Measurements from ENCODE around the gene KRIT1.
"Not testable (repeated sequence)": the region's sequence is repeated elsewhere in the genome, so short reads cannot be mapped to it uniquely, and the experiment has no call there.

KRIT1 gene

GRCh38 chr7:92246360-92247101, 817 bp upstream of the KRIT1 start:
- peak; percentile 100 for DNase-seq

DNA sequence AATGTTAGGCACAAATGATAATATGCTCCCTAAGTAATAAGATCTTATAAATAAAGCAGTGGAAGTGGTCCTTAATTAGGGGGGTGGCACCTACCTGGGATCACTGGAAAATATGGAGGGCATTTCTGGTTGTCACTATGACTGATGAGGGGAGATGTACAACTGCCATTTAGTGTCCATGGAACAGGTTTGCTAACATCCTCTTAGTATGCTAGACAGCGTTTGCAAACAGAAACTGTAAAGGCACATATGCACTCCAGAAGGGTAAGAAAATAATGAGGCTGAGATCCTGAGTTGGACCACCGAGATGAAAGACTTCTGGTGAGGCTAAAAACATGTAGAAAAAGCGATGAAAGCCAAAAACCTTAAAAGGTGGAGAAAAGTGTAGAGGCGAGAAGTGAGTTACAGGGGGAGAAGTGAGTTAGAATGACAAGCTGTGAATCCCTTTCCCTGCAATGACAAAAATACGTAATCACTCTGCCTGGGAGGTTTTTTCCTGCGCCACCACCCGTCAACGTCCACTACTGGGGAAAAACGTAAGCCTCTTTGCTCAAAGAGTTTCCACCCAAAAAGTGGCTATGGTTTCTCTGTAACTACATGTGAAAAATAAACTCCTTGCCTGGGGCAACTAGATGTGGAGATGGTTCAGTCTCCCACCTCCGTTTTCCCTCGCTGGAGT, 767 bp downstream of the KRIT1 start:
- no peak for DNase-seq

DNA sequence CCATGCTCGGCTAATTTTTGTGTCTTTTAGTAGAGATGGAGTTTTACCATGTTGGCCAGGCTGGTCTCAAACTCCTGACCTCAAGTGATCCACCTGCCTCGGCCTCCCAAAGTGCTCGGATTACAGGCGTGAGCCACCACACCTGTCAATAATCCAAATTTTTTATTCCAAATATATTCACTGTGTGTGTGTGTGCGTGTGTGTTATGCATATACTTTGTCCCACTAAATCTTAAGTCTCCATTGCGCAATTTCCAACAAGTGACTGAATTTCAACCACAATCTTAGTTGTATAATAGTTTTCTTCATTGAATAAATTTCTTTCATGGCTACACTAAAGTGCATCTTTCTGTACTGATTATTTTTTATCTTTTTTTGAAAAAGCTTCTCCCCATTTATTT, 2.7 kb downstream of the KRIT1 start:
- DNase-seq: peak; percentile 85

DNA sequence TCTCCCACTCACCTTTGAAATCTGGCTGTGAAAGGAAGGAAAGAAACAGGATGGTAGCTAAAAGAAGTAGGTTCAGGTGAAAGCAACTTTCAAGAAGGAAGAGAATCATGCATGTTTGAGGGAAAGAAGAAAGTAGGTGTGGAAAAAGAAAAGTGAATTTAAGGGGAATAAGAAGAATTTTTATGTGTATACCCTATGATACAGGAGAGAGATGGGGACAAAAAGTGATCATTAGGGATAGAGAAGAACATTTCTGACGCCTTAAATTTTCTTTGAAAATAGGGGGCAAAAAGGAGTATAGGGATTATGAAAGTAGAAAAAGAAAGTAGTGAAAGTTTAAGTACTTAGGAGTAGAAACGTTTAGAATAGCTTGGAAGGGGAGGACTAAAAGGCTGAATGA, 15.2 kb downstream of the KRIT1 start:
- no peak for DNase-seq

DNA sequence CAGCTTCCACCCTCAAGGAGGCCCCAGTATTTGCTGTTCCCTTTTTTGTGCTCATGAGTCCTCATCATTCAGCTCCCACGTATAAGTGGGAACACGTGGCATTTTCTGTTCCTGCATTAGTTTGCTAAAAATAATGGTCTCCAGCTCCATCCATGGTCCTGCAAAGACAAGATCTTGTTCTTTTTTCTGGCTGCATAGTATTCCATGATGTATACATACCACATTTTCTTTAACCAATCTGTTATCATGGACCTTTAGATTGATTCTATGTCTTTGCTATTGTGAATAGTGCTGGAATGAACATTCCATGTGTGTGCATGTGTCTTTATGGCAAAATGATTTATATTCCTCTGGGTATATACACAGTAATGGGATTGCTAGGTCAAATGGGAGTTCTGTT, 17.0 kb downstream of the KRIT1 start:
- DNase-seq: no peak

GRCh38 chr7:92228100-92228499, 17.6 kb downstream of the KRIT1 start:
- no peak for DNase-seq

DNA sequence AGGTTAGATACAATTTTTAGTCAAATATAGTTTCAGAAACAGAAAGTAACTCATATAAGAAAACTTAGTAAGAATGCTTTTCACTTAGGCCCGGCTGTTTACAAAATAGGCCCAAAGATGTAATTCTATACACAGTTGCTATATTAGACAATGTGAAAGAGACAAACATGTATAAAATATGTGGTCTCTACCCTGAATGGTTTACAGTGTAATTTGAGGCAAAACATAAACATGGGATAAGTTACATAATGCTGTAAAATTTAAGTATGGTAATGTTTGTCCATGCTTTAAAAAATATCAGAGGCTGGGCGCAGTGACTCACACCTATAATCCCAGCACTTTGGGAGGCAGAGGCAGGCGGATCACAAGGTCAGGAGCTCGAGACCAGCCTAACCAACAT, 18.7 kb downstream of the KRIT1 start:
- no peak for DNase-seq

DNA sequence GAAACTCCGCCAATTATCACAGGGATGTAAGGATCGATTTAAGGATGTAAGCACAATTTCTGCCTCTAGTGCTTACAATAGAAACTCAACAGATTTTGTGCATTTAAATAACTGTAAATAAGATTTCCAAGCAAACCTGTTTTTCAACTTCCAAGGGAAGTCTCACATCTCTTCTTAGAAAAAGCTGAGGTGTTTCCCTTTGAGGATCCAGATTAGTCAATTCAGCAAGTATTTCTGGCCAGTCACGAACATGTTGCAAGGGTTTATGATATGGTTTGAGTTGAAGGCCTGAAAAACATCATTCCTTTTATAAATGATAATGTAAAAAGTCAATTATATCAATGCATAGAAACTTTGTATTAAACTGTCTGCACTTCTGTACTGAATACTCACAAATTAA, 23.9 kb downstream of the KRIT1 start:
- DNase-seq: no peak

- DNase-seq: no peak
Measured at GRCh38 chr7:92206672-92207071, 39.0 kb downstream of the KRIT1 start.

- no peak for DNase-seq
Measured at GRCh38 chr7:92205987-92206386, 39.7 kb downstream of the KRIT1 start.

- peak; percentile 84 for DNase-seq
Measured at GRCh38 chr7:92200791-92201190, 44.9 kb downstream of the KRIT1 start.

DNA sequence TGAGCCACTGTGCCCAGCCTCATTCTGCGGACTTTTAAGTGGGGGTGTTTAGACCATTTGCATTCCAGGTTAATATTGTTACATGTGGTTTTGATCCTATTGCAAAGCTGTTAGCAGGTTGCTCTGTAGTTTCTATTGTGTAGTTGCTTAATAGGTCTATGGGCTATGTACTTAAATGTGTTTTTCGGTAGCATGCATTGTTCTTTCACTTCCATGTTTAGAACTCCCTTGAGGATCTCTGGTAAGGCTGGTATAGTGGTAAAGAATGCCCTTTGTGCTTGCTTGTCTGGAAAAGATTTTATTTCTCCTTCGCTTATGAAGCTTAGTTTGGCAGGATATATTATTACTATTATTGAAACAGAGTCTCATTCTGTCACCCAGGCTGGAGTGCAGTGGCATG, 53.4 kb downstream of the KRIT1 start:
- DNase-seq: no peak

GRCh38 chr7:92189246-92189645, 56.5 kb downstream of the KRIT1 start:
- not testable (repeated sequence) for DNase-seq

DNA sequence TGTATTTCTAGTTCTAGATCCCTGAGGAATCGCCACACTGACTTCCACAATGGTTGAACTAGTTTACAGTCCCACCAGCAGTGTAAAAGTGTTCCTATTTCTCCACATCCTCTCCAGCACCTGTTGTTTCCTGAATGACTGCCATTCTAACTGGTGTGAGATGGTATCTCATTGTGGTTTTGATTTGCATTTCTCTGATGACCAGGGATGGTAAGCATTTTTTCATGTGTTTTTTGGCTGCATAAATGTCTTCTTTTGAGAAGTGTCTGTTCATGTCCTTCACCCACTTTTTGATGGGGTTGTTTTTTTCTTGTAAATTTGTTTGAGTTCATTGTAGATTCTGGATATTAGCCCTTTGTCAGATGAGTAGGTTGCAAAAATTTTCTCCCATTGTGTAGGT, 61.4 kb downstream of the KRIT1 start:
- not testable (repeated sequence) for DNase-seq

DNA sequence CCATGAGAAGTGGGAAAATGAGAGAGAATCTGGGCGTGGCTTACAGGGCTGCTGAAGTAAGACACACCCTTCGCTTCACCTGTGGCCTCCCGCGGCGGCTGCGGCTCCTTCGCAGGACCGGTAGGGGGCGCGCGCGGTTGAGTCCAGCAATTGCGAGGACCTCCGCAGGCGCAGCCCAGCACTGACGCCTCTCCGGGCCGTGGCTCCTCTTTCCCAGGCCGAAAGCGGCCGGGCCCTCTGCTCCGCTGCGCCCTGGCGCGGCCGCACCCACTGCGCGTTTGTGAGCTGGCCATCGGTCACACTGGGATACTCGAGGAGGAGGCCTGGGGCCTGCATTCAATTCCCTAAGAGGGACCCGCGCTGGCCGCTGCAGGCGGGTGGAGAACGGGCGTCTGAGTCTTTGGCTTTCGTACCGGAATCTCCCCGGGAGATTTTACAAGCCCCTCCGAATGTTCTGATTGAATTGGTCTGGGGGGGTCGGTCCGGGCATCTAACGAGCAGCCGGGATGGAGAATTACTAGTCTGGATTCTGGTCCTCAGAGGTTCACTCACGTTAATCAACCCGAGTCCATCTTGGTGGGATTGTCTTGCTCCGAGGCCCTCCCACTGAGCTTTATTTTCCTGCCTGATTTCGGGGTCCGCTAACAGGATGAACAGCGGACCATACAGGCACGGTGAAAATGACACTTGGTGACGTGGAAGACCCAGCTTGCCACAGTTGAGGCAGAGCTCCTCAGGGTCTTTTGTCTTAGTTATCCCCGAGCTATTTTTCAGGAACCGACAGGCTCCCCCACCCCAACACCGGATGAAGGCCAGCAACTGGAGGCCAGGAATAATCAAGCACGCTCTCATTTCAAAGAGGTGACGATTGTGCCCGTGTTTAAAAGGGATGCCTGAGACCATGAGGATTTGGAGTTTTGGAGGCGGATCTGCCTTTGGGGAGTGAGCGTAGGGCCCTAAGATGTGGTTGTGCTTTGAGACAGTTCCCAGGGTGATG, 66.5 kb downstream of the KRIT1 start, which contains the start of gene LRRD1:
LRRD1 (minus strand) TSS at position 215 of the 997 bp plus-strand sequence. CDS start 13,940 bp downstream, outside the sequence.
- DNase-seq: peak; percentile 100

- peak; percentile 87 for DNase-seq
Measured at GRCh38 chr7:92177362-92177761, 68.4 kb downstream of the KRIT1 start.

GRCh38 chr7:92169529-92169928, 76.2 kb downstream of the KRIT1 start:
- DNase-seq: not testable (repeated sequence)

DNA sequence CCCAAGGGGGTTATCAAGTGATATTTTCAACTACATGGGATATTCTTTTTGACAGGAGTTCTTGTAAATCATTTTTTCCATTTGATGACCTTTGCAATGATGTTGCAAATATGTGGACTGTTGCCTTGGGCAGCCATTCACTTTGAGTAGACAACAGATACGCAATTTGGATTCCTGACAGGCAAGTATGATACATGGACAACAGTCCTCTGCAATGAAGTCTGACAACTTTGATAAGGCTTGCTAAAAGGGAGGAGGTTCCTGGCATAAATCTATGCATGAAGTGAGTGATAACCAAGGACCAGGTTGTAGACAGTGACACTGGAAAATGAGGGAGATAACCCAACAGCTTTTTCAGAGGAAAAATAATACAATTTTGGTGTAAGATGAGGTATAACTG, 84.4 kb downstream of the KRIT1 start:
- peak; percentile 100 for DNase-seq

GRCh38 chr7:92158660-92159575, 86.8 kb downstream of the KRIT1 start:
- peak; percentile 85 for DNase-seq

DNA sequence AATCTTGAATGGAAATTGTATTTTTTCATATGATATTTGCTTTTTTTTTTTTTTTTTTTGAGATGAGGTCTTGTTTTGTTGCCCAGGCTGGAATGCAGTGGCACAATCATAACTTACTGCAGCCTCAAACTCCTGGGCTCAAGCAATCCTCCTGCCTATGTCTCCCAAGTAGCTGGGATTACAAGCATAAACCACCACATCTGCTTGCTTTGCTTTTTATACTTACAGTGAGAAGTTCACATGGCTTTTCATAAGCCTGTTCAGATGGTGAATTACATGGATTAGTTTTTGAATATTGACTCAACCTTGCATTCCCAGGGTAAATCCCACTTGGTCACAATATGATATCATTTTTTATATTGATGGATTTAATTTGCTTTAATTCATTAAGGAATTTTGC, 88.7 kb downstream of the KRIT1 start:
- DNase-seq: no peak

GRCh38 chr7:92155108-92155739, 90.5 kb downstream of the KRIT1 start:
- no peak for DNase-seq
